ENCODE data around the gene SUMF2.

Gene SUMF2

DNA sequence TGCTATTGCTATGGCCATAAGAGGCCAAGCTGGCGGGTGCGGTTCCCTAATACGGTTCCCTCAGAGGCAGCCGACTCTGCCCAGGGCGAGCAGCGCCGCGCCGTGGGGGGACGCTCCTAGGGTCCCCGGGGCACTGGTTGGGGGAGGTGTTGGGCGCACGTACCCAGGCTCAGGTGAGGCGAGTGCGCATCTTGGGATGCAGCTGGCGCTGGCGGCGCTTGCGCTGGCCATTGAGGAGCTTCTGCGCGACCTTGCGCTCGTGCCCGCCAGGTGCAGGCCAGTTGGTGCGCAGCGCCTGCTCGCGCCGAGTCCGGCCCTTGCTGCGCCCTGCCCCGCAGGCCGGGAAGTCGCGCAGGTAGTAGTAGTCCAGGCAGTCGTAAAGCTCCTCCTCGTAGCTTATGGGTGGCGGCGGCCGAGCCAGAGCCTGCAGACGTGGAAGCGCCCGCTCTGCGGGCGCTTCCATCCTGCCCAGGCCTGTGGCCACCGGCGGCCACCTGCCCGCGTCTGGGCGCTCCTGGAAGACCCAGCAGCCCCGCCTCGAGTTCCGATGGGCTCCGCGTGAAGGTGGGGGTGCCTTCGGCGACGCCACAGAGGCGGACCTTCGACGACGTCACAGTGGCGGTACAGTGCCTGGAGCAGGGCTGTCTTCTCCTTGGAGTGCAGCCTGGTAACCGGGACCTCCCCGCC, 51.9 kb downstream of the SUMF2 start, which contains the start of gene NUPR2 (continued):
- TF ChIP-seq, protein P1, sequence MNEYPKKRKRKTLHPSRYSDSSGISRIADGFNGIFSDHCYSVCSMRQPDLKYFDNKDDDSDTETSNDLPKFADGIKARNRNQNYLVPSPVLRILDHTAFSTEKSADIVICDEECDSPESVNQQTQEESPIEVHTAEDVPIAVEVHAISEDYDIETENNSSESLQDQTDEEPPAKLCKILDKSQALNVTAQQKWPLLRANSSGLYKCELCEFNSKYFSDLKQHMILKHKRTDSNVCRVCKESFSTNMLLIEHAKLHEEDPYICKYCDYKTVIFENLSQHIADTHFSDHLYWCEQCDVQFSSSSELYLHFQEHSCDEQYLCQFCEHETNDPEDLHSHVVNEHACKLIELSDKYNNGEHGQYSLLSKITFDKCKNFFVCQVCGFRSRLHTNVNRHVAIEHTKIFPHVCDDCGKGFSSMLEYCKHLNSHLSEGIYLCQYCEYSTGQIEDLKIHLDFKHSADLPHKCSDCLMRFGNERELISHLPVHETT (tag by site-specific recombination; IDR thresholded peaks at IDR 0.05): no peak
- TF ChIP-seq ZNF76 (tag by site-specific recombination; IDR thresholded peaks at IDR 0.05; ENCODE audit: borderline replicate concordance, low read depth) (no peak), ZNF341 (tag by site-specific recombination; IDR thresholded peaks at IDR 0.05; ENCODE audit: low read depth) (no peak), ZNF677 (tag by site-specific recombination; IDR thresholded peaks at IDR 0.05) (no peak), ZNF335 (tag by site-specific recombination; conservative IDR thresholded peaks at IDR 0.05) (no peak), ZNF510 (tag by site-specific recombination; IDR thresholded peaks at IDR 0.05; ENCODE audit: insufficient replicate concordance) (no peak), ZNF37A (tag by site-specific recombination; IDR thresholded peaks at IDR 0.05) (no peak), ZNF121 (tag by site-specific recombination; IDR thresholded peaks at IDR 0.05) (no peak)

- H3K4me3 ChIP-seq (ENCODE audit: low read depth, low read length): no peak overlapping the region
- H3K36me3 ChIP-seq (ENCODE audit: control insufficient read depth in 2 of 2, insufficient read depth in 1 of 2, low read length in 2 of 2): no peaks in the 10 kb centered on the region
- H3K27ac ChIP-seq (ENCODE audit: extremely low read depth, low read depth, low read length): no peak overlapping the region
- H3K4me1 ChIP-seq (ENCODE audit: control insufficient read depth, insufficient read depth, low read length): no peaks in the 10 kb centered on the region
- no peaks in the 10 kb centered on the region for H3K9me3 ChIP-seq (ENCODE audit: control insufficient read depth, insufficient read depth, low read depth, low read length)
- no peak for TF ChIP-seq ZEB2 (tag by site-specific recombination; IDR thresholded peaks at IDR 0.05)
- TF ChIP-seq ZNF19 (tag by site-specific recombination; IDR thresholded peaks at IDR 0.05; ENCODE audit: low read depth): no peak
- TF ChIP-seq ZNF416 (tag by site-specific recombination; IDR thresholded peaks at IDR 0.05): no peak
- TF ChIP-seq ZNF571 (tag by site-specific recombination; IDR thresholded peaks at IDR 0.05): no peak
- TF ChIP-seq PRDM1 (tag by site-specific recombination; IDR thresholded peaks at IDR 0.05): no peak
- no peak for TF ChIP-seq ZNF843 (tag by site-specific recombination; IDR thresholded peaks at IDR 0.05)
- no peak for TF ChIP-seq ZNF341 (tag by site-specific recombination; IDR thresholded peaks at IDR 0.05; ENCODE audit: low read depth)
- no peak for TF ChIP-seq ZNF621 (tag by site-specific recombination; IDR thresholded peaks at IDR 0.05)
- TF ChIP-seq ZSCAN16 (tag by site-specific recombination; IDR thresholded peaks at IDR 0.05): no peak
- TF ChIP-seq ZNF132 (tag by site-specific recombination; IDR thresholded peaks at IDR 0.05; ENCODE audit: borderline replicate concordance): no peak
- TF ChIP-seq KLF17 (tag by site-specific recombination; IDR thresholded peaks at IDR 0.05): no peak
- TF ChIP-seq SALL2 (tag by site-specific recombination; IDR thresholded peaks at IDR 0.05; ENCODE audit: borderline replicate concordance): no peak
- POLR2A ChIA-PET: no interaction called here
- CTCF ChIA-PET: no interaction called here
Observed at GRCh38 chr7:56121440-56121839, 57.4 kb downstream of the SUMF2 start.

DNA sequence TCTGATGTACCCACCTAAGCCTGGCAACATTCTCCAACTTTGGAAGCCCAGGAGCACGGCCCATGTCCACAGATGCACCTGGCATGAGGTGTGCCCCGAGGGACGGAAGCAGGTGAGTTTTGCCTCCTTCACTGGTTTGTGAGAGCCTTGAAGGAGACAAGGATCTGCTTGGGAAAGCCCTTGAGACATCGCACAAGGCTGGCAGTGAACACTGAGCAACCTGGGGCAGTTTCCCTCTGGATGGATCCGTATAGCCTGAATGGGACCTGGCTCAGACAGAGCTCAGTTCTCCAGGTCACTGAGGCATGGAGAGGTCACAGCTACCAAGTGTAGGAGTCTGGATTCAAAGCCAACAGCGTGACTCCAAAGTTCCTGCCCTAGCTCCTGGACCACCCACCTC, 60.9 kb downstream of the SUMF2 start:
- H3K4me3 ChIP-seq (ENCODE audit: low read depth, low read length): no peak overlapping the region
- H3K9me3 ChIP-seq (ENCODE audit: control insufficient read depth, insufficient read depth, low read depth, low read length): no peaks in the 10 kb centered on the region
- no peak overlapping the region for H3K27ac ChIP-seq (ENCODE audit: extremely low read depth, low read depth, low read length)
- POLR2A ChIA-PET: no interaction called here
- H3K4me1 ChIP-seq (ENCODE audit: control insufficient read depth, insufficient read depth, low read length): no peaks in the 10 kb centered on the region
- CTCF ChIA-PET: no interaction called here
- H3K36me3 ChIP-seq (ENCODE audit: control insufficient read depth in 2 of 2, insufficient read depth in 1 of 2, low read length in 2 of 2): no peaks in the 10 kb centered on the region
- no peak for TF ChIP-seq ZNF140 (tag by site-specific recombination; IDR thresholded peaks at IDR 0.05)
- no peak for TF ChIP-seq ZNF555 (tag by site-specific recombination; conservative IDR thresholded peaks at IDR 0.05)
- TF ChIP-seq ZNF302 (tag by site-specific recombination; IDR thresholded peaks at IDR 0.05; ENCODE audit: low read depth): no peak
- TF ChIP-seq RBAK (tag by site-specific recombination; IDR thresholded peaks at IDR 0.05): no peak
- TF ChIP-seq MYNN (tag by site-specific recombination; IDR thresholded peaks at IDR 0.05; ENCODE audit: borderline replicate concordance): no peak
- no peak for TF ChIP-seq ZNF560 (tag by site-specific recombination; IDR thresholded peaks at IDR 0.05; ENCODE audit: borderline replicate concordance)
- TF ChIP-seq ZXDB (tag by site-specific recombination; IDR thresholded peaks at IDR 0.05): no peak
- TF ChIP-seq, protein P2, sequence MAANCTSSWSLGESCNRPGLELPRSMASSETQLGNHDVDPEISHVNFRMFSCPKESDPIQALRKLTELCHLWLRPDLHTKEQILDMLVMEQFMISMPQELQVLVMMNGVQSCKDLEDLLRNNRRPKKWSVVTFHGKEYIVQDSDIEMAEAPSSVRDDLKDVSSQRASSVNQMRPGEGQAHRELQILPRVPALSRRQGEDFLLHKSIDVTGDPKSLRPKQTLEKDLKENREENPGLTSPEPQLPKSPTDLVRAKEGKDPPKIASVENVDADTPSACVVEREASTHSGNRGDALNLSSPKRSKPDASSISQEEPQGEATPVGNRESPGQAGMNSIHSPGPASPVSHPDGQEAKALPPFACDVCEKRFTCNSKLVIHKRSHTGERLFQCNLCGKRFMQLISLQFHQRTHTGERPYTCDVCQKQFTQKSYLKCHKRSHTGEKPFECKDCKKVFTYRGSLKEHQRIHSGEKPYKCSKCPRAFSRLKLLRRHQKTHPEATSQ (tag by site-specific recombination; IDR thresholded peaks at IDR 0.05): no peak
- no peak for TF ChIP-seq ZBTB6 (tag by site-specific recombination; IDR thresholded peaks at IDR 0.05)
- no peak for TF ChIP-seq ZNF114 (tag by site-specific recombination; IDR thresholded peaks at IDR 0.05)
- TF ChIP-seq ZNF366 (tag by site-specific recombination; conservative IDR thresholded peaks at IDR 0.05): no peak
- no peak for TF ChIP-seq SALL2 (tag by site-specific recombination; IDR thresholded peaks at IDR 0.05; ENCODE audit: borderline replicate concordance)

All from HEK293 (cell line).